ENCODE data around the gene BAZ2A.
"Not testable (repeated sequence)": the region's sequence is repeated elsewhere in the genome, so short reads cannot be mapped to it uniquely, and the experiment has no call there.

The BAZ2A gene

DNA sequence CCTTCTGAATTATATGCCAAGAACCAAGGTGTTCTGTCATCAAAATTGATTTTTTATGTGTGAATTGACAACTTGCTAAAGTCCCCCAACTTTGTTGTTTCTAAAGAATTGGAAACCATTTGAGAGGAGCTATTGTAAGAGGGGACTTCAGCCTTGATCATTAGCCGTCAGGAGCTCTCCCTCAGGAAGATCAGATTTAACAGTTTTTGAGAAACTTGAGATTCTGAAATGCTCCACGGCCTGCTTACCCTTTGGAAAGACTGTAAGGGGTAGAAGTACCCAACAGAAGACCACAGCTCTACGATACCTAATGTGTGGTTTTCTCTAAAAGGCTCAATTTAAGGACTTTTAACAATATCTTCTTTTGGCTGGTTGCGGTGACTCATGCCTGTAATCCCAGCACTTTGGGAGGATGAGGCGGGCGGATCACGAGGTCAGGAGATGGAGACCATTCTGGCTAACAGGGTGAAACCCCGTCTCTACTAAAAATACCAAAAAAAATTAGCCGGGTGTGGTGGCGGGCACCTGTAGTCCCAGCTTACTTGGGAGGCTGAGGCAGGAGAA lies 51.1 kb downstream of the BAZ2A start:
- H3K4me3 ChIP-seq (ENCODE audit: insufficient read length, low read depth) = no peak overlapping the region
- H3K9ac ChIP-seq (ENCODE audit: insufficient read length, low read depth) = no peak overlapping the region
- no peaks in the 10 kb centered on the region for H3K4me1 ChIP-seq (ENCODE audit: insufficient read depth, insufficient read length)
- TF ChIP-seq YY1 (IDR thresholded peaks at IDR 0.05; ENCODE audit: insufficient read depth, insufficient read length) (no peak), ZNF274 (IDR thresholded peaks at IDR 0.05; ENCODE audit: low read depth, low read length) (no peak), SUZ12 (IDR thresholded peaks at IDR 0.05; ENCODE audit: extremely low read depth, insufficient read depth, insufficient read length) (no peak)
- no peak for DNase-seq (ENCODE audit: low read depth, low spot score)
- no peaks in the 10 kb centered on the region for H3K9me3 ChIP-seq (ENCODE audit: insufficient read depth, low read length)
- peaks cover 41% of the 10 kb centered on the region for H3K36me3 ChIP-seq (ENCODE audit: insufficient read depth, insufficient read length, low read length)
- H3K27me3 ChIP-seq (ENCODE audit: insufficient read depth, insufficient read length) = no peaks in the 10 kb centered on the region

DNA sequence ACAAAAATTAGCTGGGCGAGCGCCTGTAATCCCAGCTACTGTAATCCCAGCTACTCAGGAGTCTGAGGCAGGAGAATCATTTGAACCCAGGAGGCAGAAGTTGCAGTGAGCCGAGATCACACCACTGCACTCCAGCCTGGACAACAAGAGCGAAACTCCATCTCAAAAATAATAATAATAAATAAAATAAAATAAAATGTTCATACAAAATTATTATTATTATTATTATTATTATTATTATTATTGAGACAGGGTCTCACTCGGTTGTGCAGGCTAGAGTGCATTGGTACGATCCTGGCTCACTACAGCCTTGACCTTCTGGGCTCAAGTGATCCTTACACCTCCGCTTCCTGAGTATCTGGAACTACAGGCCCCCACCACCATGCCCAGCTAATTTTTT lies 52.9 kb downstream of the BAZ2A start:
- not testable (repeated sequence) for H3K4me3 ChIP-seq (ENCODE audit: insufficient read length, low read depth); H3K4me1 ChIP-seq (ENCODE audit: insufficient read depth, insufficient read length); H3K9me3 ChIP-seq (ENCODE audit: insufficient read depth, low read length); DNase-seq (ENCODE audit: low read depth, low spot score); H3K9ac ChIP-seq (ENCODE audit: insufficient read length, low read depth); H3K27me3 ChIP-seq (ENCODE audit: insufficient read depth, insufficient read length)
- peaks cover 41% of the 10 kb centered on the region for H3K36me3 ChIP-seq (ENCODE audit: insufficient read depth, insufficient read length, low read length)

DNA sequence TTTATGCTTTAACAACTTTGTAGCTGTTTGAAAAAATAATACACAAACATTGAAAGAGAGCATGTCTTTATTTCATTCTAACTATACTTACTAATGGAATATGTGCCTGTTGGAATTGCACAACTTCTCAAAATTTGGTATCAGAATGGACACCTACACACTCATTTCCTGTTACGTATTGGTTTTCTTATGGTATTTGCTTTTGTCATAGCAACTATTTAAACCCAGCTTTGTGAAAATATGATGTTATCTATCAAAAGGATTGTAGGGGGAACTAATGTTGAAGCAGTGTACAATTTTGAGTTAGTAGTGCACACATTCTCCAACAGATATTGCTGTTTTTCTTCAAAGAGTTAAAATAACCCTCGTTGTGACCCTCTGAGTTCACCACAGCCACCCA lies 55.9 kb downstream of the BAZ2A start:
- DNase-seq (ENCODE audit: low read depth, low spot score) = no peak
- Histone ChIP-seq H3K9ac (ENCODE audit: insufficient read length, low read depth) (no peak overlapping the region), H3K27me3 (ENCODE audit: insufficient read depth, insufficient read length) (no peaks in the 10 kb centered on the region), H3K4me1 (ENCODE audit: insufficient read depth, insufficient read length) (peaks cover 5% of the 10 kb centered on the region), H3K4me3 (ENCODE audit: insufficient read length, low read depth) (no peak overlapping the region), H3K9me3 (ENCODE audit: insufficient read depth, low read length) (no peaks in the 10 kb centered on the region), H3K36me3 (ENCODE audit: insufficient read depth, insufficient read length, low read length) (peaks cover 43% of the 10 kb centered on the region)
- no peak for TF ChIP-seq YY1 (IDR thresholded peaks at IDR 0.05; ENCODE audit: insufficient read depth, insufficient read length)
- TF ChIP-seq ZNF274 (IDR thresholded peaks at IDR 0.05; ENCODE audit: low read depth, low read length) = no peak
- TF ChIP-seq SUZ12 (IDR thresholded peaks at IDR 0.05; ENCODE audit: extremely low read depth, insufficient read depth, insufficient read length) = no peak

DNA sequence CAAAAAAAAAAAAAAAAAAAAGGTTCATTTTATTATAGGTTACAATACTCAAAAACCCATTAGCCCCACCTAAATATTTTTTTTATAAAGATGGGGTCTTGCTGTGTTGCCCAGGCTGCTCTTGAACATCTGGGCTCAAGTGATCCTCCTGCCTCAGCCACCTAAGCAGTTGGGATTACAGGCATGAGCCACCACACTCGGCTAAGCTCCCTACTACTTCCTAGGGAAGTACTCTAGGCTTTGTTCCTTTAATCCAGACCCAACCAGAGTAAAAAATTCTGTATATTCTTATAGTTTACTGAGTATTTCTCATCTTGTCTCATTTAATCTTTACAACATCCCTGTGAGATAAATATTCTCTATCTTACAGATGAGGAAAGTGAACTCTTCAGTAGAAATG lies 57.8 kb downstream of the BAZ2A start:
- Histone ChIP-seq H3K4me3 (ENCODE audit: insufficient read length, low read depth) (no peak overlapping the region), H3K4me1 (ENCODE audit: insufficient read depth, insufficient read length) (peaks cover 5% of the 10 kb centered on the region)
- TF ChIP-seq ZNF274 (IDR thresholded peaks at IDR 0.05; ENCODE audit: low read depth, low read length) (no peak), YY1 (IDR thresholded peaks at IDR 0.05; ENCODE audit: insufficient read depth, insufficient read length) (no peak), SUZ12 (IDR thresholded peaks at IDR 0.05; ENCODE audit: extremely low read depth, insufficient read depth, insufficient read length) (no peak)

DNA sequence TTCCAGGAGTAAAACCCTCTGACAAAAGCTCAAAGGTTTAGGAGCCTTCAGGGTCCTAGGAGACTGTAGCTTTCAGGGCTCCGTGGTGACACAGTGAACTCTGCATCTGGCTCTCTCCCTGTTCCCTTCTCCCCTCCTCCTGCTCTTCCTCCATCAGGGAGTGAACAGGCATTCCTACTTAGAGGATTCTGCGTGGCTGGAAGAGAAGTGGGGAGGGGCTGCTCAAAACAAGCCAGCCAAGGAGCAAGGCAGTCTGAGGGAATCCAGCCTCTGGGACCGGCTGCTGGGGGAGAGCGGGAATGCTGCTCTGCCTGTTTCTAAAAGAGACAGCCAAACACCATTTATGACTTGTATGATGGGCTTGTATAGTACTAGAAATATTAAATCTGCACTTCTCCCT lies 59.0 kb downstream of the BAZ2A start:
- Histone ChIP-seq H3K9me3 (ENCODE audit: insufficient read depth, low read length) (no peaks in the 10 kb centered on the region), H3K4me1 (ENCODE audit: insufficient read depth, insufficient read length) (peaks cover 5% of the 10 kb centered on the region), H3K9ac (ENCODE audit: insufficient read length, low read depth) (peak overlapping the region; percentile 26), H3K4me3 (ENCODE audit: insufficient read length, low read depth) (no peak overlapping the region), H3K27me3 (ENCODE audit: insufficient read depth, insufficient read length) (no peaks in the 10 kb centered on the region), H3K36me3 (ENCODE audit: insufficient read depth, insufficient read length, low read length) (peaks cover 52% of the 10 kb centered on the region)
- DNase-seq (ENCODE audit: low read depth, low spot score) = no peak
- TF ChIP-seq ZNF274 (IDR thresholded peaks at IDR 0.05; ENCODE audit: low read depth, low read length) (no peak), SUZ12 (IDR thresholded peaks at IDR 0.05; ENCODE audit: extremely low read depth, insufficient read depth, insufficient read length) (no peak), YY1 (IDR thresholded peaks at IDR 0.05; ENCODE audit: insufficient read depth, insufficient read length) (no peak)

More for the DNA sequence above, 57.8 kb downstream of the BAZ2A start:
- Histone ChIP-seq H3K36me3 (ENCODE audit: insufficient read depth, insufficient read length, low read length) (peaks cover 54% of the 10 kb centered on the region), H3K9me3 (ENCODE audit: insufficient read depth, low read length) (no peaks in the 10 kb centered on the region), H3K27me3 (ENCODE audit: insufficient read depth, insufficient read length) (no peaks in the 10 kb centered on the region), H3K9ac (ENCODE audit: insufficient read length, low read depth) (no peak overlapping the region)
- no peak for DNase-seq (ENCODE audit: low read depth, low spot score)

DNA sequence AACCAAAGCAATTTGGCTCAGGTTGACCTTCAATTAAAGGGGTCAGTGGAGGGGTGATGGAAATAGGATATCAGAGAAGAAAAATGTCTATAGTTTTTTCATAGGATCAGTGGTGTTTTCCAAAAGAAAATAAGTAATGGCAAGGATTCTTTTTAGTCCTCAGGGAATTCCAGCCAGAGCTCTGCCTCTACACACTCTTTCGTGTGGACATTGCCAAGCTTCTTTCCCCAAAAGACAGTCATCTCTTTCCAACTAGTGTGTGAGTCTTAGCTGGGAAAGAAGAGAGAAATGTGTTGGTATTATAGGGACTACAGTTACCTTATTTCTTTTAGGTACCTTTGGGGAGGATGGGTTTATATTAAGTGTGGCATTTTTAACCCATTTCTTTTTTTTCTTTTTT lies 62.0 kb downstream of the BAZ2A start:
- H3K9ac ChIP-seq (ENCODE audit: insufficient read length, low read depth) = no peak overlapping the region
- H3K4me1 ChIP-seq (ENCODE audit: insufficient read depth, insufficient read length) = peaks cover 11% of the 10 kb centered on the region
- TF ChIP-seq YY1 (IDR thresholded peaks at IDR 0.05; ENCODE audit: insufficient read depth, insufficient read length) (no peak), ZNF274 (IDR thresholded peaks at IDR 0.05; ENCODE audit: low read depth, low read length) (no peak), SUZ12 (IDR thresholded peaks at IDR 0.05; ENCODE audit: extremely low read depth, insufficient read depth, insufficient read length) (no peak)
- peaks cover 49% of the 10 kb centered on the region for H3K36me3 ChIP-seq (ENCODE audit: insufficient read depth, insufficient read length, low read length)
- H3K9me3 ChIP-seq (ENCODE audit: insufficient read depth, low read length) = no peaks in the 10 kb centered on the region
- DNase-seq (ENCODE audit: low read depth, low spot score) = no peak
- no peaks in the 10 kb centered on the region for H3K27me3 ChIP-seq (ENCODE audit: insufficient read depth, insufficient read length)
- H3K4me3 ChIP-seq (ENCODE audit: insufficient read length, low read depth) = no peak overlapping the region

DNA sequence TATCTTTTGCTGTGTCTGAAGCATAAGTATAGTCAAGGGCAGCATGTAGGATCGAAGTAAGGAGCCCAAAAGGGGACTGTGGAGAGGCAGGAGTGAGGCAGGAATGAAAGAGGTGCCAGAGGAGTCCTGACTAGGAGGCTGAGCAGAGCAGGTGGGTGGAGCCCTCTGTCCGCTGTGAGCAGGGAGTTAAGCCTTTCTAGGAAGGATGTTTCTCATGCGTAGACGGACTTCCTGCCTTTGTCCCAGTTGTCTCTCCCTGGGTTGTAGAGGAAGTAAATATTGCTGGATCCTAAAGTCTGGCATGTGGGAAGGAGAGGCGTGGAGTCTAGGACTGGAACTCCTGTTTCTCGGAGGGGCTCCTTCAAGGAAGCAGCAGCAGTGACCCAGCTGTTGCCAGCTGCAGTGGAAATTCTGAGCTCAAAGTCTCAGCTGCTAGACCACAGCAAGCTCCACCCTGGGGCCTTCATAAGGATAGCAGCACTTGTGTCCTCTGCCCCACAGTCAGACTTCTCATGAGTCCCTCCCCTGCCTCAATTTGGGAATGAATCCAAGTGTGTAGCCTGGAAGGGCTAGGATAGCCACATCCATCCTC lies 64.5 kb downstream of the BAZ2A start:
- TF ChIP-seq ZNF274 (IDR thresholded peaks at IDR 0.05; ENCODE audit: low read depth, low read length) = no peak
- TF ChIP-seq YY1 (IDR thresholded peaks at IDR 0.05; ENCODE audit: insufficient read depth, insufficient read length) = no peak
- TF ChIP-seq SUZ12 (IDR thresholded peaks at IDR 0.05; ENCODE audit: extremely low read depth, insufficient read depth, insufficient read length) = no peak
- peaks cover 42% of the 10 kb centered on the region for H3K36me3 ChIP-seq (ENCODE audit: insufficient read depth, insufficient read length, low read length)
- peak; percentile 33 for DNase-seq (ENCODE audit: low read depth, low spot score)

More for the DNA sequence above, 64.5 kb downstream of the BAZ2A start:
- Histone ChIP-seq H3K9ac (ENCODE audit: insufficient read length, low read depth) (no peak overlapping the region), H3K27me3 (ENCODE audit: insufficient read depth, insufficient read length) (no peaks in the 10 kb centered on the region), H3K4me3 (ENCODE audit: insufficient read length, low read depth) (no peak overlapping the region), H3K9me3 (ENCODE audit: insufficient read depth, low read length) (no peaks in the 10 kb centered on the region), H3K4me1 (ENCODE audit: insufficient read depth, insufficient read length) (peaks cover 6% of the 10 kb centered on the region)
